ENCODE measurements around the gene ANKRD60.

ANKRD60 gene

DNA sequence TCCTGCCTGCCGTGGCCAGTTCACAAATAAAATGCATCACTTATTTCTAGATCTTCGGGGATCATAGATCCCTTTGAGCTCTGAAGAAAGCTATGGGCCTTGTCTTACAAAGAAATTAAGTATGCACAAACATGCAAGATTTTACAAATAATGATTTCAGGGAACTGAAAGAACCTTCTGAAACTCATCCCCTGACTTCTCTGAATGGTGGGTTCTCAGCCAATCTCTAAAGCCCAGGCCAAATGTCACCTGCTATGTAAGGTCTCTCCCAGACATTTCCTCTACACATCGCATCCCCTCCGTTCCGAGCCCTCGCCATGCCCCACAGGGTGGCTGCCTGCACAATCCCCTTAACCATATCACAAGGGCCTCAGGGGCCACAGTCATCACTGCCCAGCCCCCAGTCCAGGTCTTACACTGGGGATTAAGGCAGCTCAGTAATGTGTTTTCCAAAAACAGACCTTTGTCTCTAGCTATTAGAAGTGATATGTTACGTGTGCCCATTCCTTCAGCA is 16.1 kb upstream of the ANKRD60 start:
- no peak for DNase-seq (ENCODE audit: low spot score)

DNA sequence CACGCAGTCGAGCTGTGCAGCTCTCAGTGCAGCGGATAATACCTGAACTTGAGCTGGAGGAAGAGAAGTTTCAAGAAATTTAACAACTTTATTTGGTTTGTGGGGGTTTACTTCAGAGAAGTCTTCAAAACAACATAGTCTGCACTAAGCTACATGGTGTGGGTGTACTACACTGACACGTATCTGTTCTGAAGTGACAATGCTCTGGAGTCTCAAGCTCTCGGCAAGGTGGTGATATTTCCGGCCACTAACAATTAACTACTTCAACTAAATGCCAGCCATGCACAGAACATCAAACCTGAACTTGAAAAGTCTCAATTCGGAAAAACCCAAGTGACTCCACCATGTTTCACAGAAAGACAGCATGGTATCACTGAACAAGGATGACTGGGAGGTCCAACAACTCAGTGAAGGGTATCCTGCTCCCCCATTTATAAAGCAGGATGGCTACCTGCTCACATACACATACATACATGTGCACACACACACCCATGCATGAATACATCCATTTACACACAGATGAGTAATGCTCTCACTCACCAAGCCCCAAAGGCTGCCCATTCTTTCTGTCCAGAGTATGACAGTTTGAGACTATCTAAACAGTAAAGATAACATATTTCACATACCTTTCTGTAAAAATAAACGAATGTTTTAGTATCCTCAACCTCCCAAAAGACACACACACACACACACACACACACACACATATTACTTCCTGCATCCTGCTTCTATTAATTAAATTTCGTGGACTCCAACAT is 15.4 kb upstream of the ANKRD60 start:
- no peak for DNase-seq (ENCODE audit: low spot score)

DNA sequence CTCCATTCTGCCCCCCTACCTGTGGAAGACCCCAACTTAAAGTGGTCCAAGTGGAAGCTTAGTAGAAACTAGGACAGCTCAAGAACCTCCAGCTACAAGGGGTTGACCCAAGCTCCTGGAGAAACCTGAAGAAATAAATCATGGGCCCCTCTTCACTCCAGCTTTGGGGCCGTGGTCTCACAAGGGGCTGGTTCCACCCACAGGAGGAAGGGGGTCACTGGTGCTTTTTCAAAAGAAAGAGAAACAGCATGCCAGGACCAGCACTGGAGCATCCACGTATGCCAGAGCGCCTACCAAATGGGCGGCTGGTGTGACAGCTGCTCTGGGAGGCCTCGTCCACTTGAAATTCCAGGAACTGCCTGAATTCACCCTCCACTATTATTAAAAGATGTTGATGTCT is 14.4 kb upstream of the ANKRD60 start:
- DNase-seq (ENCODE audit: low spot score): no peak

DNA sequence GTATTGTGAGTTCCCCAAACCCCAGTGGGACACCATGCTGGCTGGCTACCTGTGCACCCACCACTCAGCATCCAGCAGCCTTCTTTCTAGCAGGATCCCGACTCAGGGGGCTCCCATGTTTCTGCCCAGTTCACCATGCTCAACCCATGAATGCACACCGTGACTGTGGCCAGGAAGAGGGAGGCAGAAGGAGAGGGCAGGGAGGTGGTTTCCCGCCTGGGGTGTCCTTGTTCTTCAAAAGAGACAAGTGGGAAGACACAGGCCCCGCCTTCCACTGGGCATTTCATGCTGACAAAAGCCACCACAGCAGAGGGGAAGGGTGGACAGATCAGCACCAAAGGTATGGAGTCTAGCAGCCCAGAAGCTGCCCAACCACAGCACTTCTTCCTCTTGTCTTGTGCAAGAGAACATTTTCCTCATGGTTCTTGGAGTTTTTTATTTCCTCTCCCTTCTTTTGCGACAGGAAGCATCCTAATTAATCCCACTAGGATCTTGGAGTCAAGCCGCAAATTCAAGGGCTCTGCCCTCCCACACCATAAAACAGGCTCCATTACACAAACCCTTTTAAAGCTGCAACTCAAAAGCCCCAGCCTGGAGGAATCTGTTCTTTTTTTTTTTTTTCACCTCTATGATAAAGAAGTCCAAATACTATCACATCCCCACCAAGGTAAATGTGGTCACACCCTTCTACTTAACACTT is 13.5 kb upstream of the ANKRD60 start:
- DNase-seq (ENCODE audit: low spot score): no peak

DNA sequence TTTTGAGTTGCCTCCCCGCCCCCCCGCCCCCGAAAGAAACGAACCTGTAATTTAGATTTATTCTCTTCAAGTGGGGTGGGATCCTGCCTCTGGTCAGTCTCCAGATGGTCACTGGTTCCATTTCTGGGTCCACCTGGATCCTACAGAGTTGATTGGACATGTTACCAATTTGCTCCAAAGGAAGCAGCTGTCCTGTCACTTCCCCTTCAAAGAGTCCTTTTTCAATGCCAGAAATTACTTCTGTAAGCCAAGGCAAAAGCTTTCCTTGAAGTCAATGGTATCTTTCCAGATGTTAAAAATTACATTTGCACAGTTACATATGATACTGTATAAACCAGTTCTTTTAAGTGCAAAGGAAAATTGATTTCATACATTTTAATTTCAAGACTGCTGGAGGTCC is 12.0 kb upstream of the ANKRD60 start:
- DNase-seq (ENCODE audit: low spot score): no peak

DNA sequence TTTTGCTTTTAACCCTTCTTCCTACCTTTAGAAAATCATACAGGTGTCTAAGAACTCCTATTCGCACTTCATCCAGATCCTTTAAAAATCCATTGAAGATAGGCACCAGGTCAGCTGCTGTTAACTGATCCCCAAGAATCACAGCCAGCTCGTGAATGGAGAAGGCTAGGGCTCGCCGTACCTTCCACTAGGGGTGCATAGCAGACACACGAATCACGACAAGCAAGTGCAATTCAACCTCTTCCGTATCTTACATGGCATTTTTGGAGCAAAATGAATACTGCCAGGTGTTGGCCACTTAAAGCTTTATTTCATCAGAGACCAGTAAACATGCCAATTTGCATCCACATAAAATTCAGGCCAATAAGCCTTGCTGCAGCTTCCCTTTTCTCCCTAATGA is 10.8 kb upstream of the ANKRD60 start:
- DNase-seq (ENCODE audit: low spot score): no peak

DNA sequence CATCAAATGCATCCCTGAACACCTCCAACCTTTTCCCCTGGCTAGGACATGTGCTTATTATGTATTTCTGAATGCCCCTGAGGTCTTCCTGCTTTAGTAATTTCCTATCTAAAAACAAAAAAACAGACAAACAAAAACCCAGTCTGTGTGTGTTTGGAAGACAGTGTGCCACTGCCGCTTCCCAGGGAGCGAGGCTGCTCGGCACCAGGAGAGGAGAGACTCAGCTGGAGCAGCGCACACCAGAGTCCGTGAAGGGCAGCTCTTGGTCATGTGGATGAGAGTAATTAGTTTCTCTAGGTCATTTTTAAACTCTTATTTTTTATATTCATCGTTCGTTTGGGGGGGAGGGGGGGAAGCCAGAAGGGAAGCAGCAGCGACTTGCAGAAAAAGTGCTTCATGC is 10.0 kb upstream of the ANKRD60 start:
- DNase-seq (ENCODE audit: low spot score): no peak

DNA sequence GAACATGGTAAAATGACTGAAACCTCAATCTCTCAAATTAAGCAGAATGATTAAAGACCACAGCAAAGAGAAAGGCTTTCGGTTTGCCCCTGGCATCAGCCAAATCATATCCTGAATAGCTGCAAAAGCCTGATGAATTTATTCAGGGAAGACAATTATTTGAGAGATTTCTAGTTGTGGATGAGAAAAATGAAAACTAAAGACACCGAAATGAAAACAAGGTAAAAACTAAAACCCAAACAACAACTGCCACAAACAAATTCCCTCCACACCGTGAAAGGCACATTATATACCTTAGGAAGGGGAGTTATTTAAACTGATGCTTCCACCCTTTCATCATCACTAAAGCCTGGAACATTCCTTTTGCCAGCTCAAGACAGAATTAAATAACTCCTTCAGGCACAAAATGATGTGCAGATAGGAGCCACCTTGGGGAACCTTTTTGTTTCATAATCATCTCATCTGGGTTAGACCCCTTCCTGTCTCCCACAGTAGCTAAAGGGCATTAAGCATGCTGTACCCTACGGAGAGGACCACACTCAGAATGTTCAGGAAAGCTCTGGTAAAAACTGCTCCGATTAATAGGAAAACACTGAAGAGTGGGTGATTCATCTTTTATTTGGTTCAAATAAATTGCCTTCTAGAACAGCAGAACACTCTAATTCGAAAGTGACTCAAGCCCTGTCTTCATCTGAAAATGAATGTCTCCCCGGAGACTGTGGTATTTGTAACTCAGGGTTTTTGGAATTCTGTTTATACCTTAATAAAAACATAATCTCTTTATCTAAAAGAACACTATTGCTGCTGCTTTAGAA is 9.1 kb upstream of the ANKRD60 start:
- DNase-seq (ENCODE audit: low spot score): no peak

DNA sequence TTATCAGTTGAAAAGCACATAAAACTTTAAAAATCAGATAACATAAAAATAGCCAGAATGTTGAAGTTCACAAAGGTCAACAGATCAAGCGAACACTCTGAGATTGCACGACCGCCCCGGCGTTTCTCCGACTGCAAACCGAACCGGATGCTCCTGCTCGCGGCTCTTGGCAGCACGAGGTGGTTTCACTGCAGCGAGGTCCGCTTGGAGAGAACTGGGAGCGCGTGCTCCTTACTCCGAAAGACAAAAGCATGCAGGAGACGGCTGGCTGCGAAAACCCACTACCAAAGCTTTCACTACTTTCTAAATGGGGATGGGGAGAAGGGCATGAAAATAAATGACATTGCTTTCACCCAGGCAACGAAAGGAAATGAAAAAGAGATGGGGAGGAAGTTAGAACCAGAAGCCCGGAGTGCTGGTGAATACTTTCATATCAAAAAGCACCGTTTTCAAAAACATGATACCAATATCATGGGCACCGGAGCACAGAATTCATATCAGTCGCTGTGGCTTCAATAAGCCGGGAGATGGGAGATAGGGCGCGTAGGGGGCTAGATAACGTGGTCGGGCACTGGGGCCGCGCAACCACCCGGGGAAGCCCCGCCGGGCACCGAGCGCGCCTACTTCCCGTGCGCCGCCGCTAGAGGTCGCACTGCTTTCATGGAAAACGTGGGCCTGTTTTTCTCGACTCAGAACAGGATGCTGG is 8.3 kb upstream of the ANKRD60 start:
- DNase-seq (ENCODE audit: low spot score): peak; percentile 86

DNA sequence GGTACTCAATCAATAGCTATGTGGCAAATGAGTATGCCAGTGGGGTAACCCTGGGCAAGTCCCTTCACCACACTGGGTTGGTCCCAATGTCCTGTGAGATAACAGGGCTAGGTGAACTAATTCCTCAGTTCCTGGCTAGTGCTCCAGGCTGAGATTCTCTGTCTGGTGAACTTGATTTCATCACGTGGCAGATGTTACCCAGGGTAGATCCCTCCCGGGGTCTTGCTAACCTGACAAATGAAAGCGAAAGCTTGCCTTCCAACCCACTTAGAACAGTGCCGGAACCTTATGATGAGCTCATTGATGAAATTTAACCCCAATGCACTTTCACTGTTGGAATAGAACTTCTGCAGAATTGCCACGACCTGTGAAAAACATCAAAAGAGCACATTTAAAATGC is 6.6 kb upstream of the ANKRD60 start:
- DNase-seq (ENCODE audit: low spot score): no peak

DNA sequence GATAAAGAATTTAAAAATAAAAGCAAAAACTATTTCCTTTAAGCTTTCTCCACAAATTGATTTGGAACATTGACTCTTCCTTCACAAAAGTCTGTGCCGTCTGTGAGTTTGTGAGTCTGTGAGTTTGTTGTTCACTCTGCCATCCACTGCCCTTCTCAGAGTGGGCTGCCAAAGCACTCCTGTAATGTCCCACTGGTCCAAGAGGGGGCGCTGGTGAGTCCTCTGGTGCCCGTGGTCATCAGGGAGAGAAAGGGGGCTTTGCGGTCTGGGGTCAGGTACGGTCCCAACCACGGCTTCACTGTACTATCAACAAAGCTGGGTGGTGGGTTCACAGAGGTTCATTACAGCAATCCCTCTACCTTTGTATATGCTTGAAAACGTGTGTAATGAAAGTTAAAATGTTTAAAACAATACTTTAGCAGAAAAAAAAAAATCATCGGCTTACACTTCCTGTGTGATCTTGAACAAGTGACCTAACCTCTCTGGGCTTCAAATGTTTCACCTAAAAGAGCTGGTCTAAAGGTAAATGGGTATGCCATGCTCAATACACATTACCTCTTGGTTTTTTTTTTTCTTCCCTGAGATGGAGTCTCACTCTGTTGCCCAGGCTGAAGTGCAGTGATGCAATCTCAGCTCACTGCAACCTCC is 5.6 kb upstream of the ANKRD60 start:
- peak; percentile 37 for DNase-seq (ENCODE audit: low spot score)

DNA sequence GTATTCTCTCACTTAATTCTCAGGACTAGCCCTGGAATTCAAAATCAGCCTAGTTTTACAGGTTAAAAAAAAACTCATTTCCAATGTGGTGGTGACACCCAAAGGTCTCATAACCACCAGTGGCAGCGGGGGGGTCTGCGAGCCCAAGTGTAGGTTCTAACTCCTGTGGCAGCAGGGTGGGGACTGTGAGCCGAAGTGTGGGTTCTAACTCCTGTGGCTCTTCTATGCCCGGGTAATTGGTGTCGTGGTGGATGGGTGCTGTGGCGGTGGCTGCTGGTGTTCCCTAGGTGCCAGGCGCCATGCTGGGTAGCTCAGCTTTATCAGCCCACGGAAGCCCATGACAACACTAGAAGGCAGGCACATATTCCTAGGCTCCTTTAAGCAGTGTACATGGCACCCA is 4.9 kb upstream of the ANKRD60 start:
- no peak for DNase-seq (ENCODE audit: low spot score)

DNA sequence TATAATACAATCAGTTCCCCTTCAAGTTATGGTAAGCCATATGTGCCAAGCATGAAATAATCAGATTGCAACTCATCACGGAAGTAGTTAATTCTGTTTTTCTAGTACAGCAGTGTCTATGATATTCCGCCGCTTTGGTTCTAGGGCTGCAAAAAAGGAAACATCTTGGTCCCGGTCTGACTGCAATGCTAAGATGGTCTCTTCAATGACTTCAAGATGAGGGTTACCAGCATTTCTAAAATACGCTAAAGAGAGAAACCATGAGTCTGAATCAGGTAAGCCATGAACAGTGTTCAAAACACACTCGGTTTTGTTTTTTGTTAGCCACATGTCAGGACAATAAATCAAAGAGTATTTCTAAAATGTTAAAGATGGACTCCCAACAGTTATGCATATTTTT is 3.2 kb upstream of the ANKRD60 start:
- DNase-seq (ENCODE audit: low spot score): no peak

DNA sequence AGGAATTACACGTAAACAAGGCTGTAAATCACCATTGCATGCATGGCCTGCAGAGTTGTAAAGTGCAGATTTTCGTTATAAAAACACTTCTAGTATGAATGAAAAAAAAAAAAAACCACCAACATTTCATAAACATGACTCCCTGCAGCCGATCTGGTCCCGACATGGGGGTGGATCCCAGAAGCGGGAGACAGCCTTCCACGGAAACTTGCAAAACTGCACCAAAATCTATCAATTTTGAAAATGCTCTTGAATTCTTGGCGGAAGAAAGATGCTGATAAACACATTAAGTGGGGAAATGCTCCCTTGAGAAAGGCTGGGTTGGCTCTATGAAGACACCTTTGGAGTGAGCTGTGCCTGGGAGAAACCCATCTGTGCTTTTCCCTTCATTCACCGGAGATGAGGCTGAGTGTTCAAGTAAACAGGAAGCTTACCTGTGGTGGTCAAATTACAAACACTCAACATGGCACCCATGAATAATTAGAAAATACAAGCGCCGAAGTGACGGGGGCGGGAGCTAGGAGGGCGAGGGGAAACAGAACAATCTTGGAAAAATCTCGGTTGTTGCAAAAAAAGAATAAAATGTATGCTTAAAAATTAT is 845 bp upstream of the ANKRD60 start:
- DNase-seq (ENCODE audit: low spot score): no peak

DNA sequence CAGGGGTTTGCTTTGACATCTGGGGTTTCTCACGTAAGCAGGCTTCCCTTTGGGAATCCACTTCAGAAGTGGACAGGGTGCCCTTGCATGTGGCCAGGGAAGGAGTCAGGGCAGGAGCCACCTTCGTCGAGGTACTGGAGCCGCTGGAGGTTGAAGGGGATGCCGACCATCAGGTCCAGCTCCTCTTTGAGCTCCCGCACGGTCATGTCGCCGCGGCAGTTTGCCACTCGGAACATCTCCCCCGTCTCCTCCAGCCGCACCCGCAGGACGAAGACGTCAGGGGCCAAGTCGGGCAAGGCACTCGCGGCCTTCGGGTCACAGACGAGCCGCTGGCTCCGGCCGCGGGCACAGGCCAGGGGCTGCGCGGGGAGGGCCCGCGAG is 360 bp downstream of the ANKRD60 start:
- DNase-seq (ENCODE audit: low spot score): no peak

DNA sequence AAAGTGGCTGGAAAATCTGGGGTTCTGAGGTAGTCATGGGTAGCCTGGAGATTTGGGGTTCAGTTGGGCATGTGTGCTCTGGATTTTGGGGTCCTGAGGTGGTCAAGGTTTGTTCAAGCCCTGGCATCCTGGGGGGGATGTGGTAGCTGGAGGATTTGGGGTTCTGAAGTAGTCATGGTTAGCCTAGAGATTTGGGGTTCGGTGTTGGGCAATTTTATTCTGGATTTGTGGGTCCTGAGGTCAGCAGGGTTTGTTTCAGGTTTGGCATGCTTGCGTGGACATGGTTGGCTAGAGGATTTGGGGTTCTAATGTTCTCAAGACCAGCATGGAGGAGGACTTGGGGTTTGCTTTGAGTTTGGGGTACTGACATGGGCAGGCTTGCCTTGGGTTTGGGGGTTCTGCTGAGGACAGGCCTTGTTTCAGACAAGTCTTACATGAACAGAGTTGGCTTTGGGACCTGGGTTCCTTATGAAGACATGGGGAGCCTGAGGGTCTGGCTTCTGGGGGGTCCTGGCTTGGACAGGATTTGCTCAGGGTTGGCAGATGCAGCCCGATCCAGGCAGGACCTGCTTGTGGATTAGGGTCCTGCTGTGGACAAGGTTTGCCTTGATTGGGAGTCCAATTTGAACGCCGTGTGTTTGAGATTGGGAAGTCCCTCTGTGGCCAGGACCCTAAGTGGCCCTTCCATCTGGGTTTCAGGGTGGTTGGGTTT is 906 bp downstream of the ANKRD60 start:
- no peak for DNase-seq (ENCODE audit: low spot score)

DNA sequence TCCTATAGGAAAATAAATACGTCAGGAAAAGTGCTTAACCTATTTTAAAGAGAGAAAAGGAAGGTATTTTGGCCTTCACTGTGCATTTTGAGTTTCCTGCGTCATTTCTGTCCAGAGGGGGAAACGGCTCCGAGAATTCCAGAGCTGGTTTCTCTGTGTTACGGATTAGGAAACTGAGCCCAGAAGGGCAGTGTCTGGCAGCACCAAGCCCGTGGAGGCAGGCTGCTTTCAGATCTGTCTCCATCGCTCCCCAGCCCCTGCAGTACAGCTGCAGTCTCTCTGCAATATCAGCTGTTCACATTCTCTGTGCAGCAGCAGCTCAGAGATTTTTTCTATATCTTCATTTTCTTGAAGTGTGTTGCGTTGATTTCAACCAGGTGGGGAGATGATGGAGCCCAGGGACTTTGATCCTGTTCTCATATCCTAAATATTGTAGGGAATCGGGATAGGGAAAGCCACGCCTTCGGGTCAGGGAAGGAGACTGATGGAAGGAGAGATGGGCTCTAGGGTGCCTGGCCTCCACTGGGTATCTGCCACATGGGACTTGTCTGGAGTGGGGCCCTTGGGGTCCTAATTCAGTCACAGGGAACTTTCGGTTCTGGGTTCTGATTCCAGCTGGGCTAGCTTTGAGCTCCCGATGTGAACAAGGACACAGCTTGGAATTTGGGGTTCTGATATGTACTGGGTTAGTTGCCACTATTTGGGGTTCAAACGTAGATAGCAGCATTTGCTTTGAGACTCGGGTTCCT is 2.8 kb downstream of the ANKRD60 start:
- no peak for DNase-seq (ENCODE audit: low spot score)

DNA sequence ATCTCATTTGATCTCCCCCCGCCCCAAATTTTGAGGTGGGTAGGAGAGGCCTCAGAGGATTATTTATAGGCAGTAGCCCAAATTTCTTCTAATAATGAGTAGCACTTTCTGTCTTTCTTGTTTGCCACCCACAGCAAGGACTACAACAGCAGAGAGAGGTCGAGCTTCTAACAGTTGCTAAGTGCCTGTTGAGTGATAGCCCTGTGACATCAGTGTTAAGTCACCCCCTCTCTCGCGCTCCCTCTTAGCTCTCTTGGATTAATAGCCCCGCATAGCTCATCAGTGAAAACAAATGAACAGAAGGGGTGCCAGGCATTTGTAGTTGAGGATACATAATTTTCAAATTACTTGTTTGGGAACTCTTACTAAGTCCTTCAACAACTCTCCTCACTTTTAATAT is 3.5 kb downstream of the ANKRD60 start:
- DNase-seq (ENCODE audit: low spot score): no peak

DNA sequence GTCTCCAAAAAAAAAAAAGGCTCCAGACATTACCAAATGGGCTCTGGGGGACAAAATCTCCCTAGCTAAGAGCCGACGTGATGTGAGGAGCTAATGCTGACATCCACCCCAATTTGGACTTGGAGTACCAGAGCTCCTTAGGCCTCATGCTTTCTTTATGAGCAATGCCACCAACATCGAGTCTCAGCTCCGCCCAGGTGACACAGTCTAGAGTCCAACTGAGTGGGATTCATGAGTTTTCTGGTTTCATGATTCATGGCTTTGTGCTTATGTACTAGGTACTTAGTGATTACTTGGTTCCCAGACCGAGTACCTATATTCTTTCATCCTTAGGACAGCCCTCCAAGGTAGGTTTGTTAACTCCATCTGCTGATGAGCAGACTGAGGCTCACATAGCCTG is 4.4 kb downstream of the ANKRD60 start:
- DNase-seq (ENCODE audit: low spot score): no peak
